Stimulated activated CD8-positive, alpha-beta memory T cell treated with anti-CD3 and anti-CD28 coated beads, Interleukin-4, amount 100 ng/mL, for 1 hour (primary cell): ENCODE results near the gene BABAM2.

Source experiments
- DNase-seq, 2 donors: peaks; one replicate each; pipeline ENCODE4 v3.0.0-alpha.2; 2020; ENCODE audit warnings: low read depth in 2 of 2, low spot score in 1 of 2

Gene BABAM2

DNA sequence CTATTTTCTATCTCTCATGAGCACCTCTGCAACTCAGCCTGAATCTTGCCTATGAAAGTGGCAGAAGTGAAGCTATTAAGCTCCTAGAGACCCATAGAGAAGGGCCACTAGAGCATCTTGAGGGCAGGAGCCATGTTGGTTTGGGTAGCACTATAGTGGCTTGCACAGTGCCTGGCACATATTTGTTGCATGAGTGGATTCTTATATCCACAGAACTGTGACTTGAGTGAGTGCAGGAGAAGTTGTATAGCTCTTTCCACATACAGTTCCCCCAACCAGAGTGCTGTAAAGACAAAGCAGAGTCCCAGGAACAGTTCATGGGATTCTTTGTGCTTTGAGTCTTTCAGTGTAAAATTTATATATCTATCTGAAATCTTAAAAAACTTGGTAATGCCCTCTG is 296.7 kb downstream of the BABAM2 start:
- DNase-seq, result no peak

DNA sequence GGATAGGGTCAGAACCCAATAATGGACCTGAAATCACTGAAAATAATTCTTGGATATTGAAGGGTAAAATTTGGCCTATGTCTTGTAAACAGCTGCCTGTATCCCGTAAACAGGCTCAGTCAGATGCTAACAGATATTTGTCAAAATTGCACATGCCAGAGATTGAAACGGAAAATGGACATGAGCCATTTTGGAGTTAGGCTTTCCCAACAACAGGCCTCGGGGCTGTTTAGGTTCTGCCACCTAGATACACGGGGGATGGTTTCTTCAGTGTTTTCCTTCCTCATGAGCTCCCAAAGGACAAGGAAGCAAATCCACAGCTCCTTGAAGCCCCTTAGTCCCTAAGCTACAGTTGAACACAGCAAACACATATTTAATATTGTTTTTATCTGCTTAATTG is 297.9 kb downstream of the BABAM2 start:
- DNase-seq, result no peak

- no peak for DNase-seq
Observed at GRCh38 chr2:28193630-28194403, 303.3 kb downstream of the BABAM2 start.

GRCh38 chr2:28199995-28200679 is 309.6 kb downstream of the BABAM2 start:
- no peak for DNase-seq

DNA sequence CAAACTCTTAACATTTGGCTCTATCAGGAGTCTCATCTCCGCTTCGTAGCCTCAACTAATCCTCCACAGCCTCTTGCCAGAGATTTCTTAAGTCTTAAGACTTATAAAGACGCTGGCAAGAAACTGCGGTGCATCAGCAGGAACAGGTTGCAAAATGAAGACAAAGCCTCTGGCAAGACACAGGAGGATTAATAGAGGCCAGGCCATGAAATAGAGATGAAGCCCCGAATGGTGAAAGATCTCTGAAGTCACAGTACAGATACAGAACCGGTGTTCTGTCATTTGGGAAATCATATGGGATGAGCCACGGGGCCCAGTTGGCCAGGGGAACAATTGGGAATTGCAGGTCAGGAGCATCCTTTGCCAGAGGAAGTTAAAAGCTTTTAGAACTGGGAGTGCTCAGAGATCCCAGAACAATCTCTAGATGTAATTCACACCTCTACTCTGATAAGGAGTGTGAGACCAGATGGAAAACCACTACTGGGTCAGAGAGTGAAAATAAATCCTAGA is 311.2 kb downstream of the BABAM2 start:
- DNase-seq, result no peak

GRCh38 chr2:28202719-28203118 is 312.2 kb downstream of the BABAM2 start:
- DNase-seq, result no peak

GRCh38 chr2:28206762-28207161 is 316.2 kb downstream of the BABAM2 start:
- DNase-seq, result no peak

- DNase-seq, result no peak
Observed at GRCh38 chr2:28209261-28209691, 318.7 kb downstream of the BABAM2 start.

DNA sequence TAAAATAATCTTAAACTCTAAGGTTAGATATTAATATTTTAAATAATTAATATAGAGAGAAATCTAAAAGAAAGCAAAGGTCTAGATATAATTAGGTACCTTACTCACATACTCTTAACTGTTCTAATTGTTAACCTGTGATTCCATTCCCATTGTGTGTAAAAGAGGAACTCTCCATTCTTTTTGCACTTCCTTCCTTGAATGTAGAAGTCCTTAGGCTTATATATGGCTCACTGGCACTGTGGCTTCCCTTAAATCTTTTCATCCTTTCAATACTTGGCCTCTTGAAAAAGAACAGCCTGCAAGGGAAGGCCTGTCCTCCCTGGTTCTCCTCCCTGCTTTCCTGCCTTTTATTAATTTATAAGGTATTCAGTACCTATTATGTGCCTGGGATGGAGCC is 319.3 kb downstream of the BABAM2 start:
- no peak for DNase-seq

GRCh38 chr2:28210535-28210934 is 320.0 kb downstream of the BABAM2 start:
- no peak for DNase-seq

DNA sequence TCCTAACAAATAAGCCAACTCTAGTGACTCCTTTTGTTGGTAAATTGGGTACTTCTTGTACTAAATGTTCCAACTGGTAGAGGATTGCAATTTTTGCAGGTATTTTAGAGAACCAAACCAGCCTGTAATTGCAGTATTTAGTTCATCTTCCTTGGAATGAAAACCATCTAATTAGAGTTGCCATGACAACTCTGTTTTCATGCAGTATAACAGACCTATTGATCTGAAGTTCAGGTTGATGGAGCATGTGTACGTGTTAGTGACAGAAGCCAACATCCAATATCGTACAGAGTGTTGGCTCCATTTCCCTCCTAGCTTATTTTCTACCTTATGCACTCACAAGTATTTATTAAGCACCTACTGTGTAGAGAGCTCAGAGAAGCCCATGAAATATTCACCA is 325.8 kb downstream of the BABAM2 start:
- DNase-seq, result no peak

GRCh38 chr2:28217042-28217740 is 326.7 kb downstream of the BABAM2 start:
- no peak for DNase-seq

- no peak for DNase-seq
Observed at GRCh38 chr2:28219138-28219537, 328.6 kb downstream of the BABAM2 start.

GRCh38 chr2:28219758-28220368 is 329.3 kb downstream of the BABAM2 start:
- DNase-seq, result no peak

DNA sequence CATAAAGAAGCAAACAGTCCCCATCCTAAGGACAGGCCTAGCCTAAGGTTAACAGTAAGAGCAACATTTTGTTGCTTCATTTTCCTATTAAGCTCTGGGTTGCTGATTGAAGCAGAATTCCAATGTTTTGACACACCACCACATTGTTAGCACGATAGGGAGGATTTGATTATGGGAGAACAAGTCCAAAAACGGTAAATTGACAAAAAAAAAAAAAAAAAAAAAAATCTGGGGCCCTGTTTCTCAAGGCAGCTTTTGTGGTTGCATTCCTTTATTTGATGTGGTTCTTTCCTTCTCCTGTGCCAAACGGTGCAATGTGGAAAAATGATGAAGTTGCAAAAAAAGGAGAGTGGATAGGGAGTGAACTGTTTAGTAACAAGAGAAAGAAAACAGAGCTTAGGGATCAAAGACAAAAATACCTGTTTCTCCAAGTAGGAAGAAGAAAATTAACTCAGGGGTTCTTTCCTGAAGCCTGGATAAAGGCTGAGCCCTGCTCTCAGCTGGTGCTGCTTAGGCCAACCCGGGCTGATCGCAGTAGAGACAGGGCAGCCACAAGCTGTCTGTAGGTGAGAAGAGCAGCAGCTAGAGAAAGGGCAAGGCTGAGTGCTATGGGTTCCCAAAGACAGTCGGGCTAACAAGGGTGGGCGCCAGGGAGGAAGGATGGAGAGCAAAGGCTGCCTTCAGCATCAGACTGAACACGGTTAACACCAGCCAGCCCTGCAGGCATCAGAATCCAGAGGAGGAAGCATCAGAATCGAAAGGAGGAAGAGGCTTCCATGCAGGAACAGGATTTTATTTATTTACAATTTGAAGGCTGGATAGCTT is 334.3 kb downstream of the BABAM2 start:
- no peak for DNase-seq

- DNase-seq, result no peak
Observed at GRCh38 chr2:28225473-28226080, 335.0 kb downstream of the BABAM2 start.

- DNase-seq, result no peak
Observed at GRCh38 chr2:28226558-28226957, 336.0 kb downstream of the BABAM2 start.

- no peak for DNase-seq
Observed at GRCh38 chr2:28227498-28227897, 337.0 kb downstream of the BABAM2 start.

- no peak for DNase-seq
Observed at GRCh38 chr2:28228434-28228995, 338.0 kb downstream of the BABAM2 start.

DNA sequence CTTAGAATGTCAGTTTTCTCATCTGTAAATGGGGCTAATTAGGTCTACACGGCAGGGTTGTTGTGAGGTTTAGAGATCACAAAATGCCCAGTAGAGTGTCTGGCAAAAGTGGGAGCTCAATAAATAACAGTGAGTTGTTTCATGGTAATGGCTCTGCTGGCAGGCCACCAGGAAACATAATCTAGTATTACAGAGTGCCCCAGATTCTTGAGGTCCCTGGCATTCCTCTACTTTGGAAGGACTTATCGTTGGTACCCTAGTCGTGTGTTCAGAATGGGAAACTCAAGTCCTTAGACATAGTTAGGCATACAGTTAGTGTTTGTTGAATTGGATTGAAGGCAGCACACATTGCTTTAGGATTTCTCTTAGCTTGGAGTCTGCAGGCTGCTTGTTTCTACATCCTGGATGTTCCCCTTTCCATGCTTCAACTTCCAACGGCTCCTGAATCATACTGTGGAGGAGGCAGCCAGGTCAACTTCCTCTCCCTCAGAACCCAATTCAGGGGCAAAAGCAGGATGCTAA is 340.6 kb downstream of the BABAM2 start:
- DNase-seq, result no peak
